ENCODE measurements around the gene CNOT6. TPM values are rescaled to one million over a fixed set of nuclear protein-coding genes. Genes with fewer than 3 reads are reported as not detected.

CNOT6 gene
- total RNA-seq, 1 donor from 2014 or later, result 38.5 TPM

- Mint-ChIP-seq H3K27ac (no peak overlapping the region), H3K4me1 (peaks cover 4% of the 10 kb centered on the region), H3K4me3 (peak overlapping the region; percentile 24), H3K27me3 (ENCODE audit: insufficient read depth, low read depth) (peaks cover 7% of the 10 kb centered on the region), H3K9me3 (peaks cover under 1% of the 10 kb centered on the region), H3K36me3 (no peaks in the 10 kb centered on the region)
- Histone ChIP-seq H3K36me3 (no peaks in the 10 kb centered on the region), H4K20me1 (ENCODE audit: low read depth) (no peaks in the 10 kb centered on the region), H3F3A (ENCODE audit: low read depth) (no peaks in the 10 kb centered on the region), H3K79me2 (ENCODE audit: low read depth) (no peaks in the 10 kb centered on the region), H3K4me2 (no peak overlapping the region), H3K27me3 (peaks cover 4% of the 10 kb centered on the region), H2AFZ (replicated peaks) (no peak overlapping the region), H3K9ac (no peak overlapping the region), H3K4me1 (no peaks in the 10 kb centered on the region), H3K9me3 (ENCODE audit: low read depth) (no peaks in the 10 kb centered on the region), H3K4me3 (no peak overlapping the region), H3K27ac (no peak overlapping the region)
- no peak for TF ChIP-seq EZH2phosphoT487 (IDR thresholded peaks at IDR 0.05)
- no peak for TF ChIP-seq EZH2 (IDR thresholded peaks at IDR 0.05)
- no peak for DNase-seq (ENCODE audit: low spot score)
Observed at GRCh38 chr5:180467989-180468731, 26.0 kb upstream of the CNOT6 start.

DNA sequence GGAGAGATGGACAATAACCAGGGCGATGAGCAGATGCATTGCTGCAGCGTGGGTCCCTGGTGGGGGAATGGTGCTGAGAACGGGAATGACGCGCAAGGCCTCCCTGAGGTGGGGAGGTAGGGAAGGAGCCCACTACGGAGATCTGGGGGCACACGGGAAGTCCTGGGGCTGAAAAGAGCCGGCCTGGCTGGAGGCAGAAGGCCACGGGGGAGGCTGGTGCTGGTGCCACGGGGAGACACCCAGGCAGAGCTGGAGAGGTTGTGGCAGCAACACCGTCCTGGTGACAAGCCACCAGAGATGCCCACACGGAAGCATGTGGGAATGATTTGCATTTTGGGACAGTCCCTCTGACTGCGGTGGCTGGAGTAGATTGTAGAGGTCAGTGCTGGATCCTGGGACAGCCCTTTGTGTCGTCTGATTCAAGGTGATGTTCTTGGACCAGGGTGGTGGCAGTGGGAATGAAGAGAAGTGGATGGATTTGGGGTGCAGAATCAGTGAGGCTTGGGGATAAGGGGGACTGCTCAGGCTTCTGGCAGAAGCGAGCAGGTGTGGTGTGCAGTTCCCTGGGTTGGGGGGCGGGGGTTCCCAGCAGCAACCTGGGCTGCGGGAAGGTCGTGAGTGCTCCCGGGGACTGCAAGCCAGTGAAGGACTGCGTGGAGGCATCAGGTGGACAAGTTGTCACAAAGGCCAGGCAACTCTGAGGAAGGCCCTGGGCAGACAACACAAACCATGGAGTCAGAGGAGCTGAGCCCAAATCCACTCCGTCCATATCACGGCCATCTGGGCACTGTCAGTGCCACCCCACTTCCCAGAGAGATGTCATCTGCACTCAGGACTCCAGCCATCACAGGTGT is 25.2 kb upstream of the CNOT6 start:
- DNase-seq (ENCODE audit: low spot score), result no peak
- Histone ChIP-seq H3K27ac (no peak overlapping the region), H3K9ac (no peak overlapping the region), H3F3A (ENCODE audit: low read depth) (no peaks in the 10 kb centered on the region), H3K4me3 (no peak overlapping the region), H2AFZ (replicated peaks) (no peak overlapping the region), H3K36me3 (no peaks in the 10 kb centered on the region), H3K4me2 (no peak overlapping the region), H3K79me2 (ENCODE audit: low read depth) (no peaks in the 10 kb centered on the region), H3K27me3 (peaks cover 4% of the 10 kb centered on the region), H4K20me1 (ENCODE audit: low read depth) (no peaks in the 10 kb centered on the region), H3K4me1 (no peaks in the 10 kb centered on the region), H3K9me3 (ENCODE audit: low read depth) (no peaks in the 10 kb centered on the region)
- TF ChIP-seq EZH2 (IDR thresholded peaks at IDR 0.05), result no peak
- no peak for TF ChIP-seq CTCF (IDR thresholded peaks at IDR 0.05)
- TF ChIP-seq EZH2phosphoT487 (IDR thresholded peaks at IDR 0.05), result no peak
- Mint-ChIP-seq H3K9me3 (no peaks in the 10 kb centered on the region), H3K27me3 (ENCODE audit: insufficient read depth, low read depth) (peaks cover 7% of the 10 kb centered on the region), H3K4me1 (peaks cover 4% of the 10 kb centered on the region), H3K27ac (peak overlapping the region; percentile 87), H3K36me3 (no peaks in the 10 kb centered on the region), H3K4me3 (no peak overlapping the region)

DNA sequence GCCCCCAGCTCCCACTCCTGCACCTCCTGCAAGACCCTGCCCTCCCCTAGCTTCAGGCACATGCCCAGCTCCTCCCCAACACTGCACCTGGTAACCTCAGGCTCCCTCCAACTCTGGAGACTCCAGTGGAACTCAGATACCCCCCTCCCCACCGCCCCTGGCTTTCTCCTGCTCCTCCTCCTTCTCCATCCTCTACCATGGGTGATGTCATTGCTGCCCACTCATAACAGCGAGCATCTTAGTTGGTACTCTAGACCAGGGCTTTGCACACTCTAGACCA is 24.7 kb upstream of the CNOT6 start:
- no peak overlapping the region for H3K4me3 Mint-ChIP-seq
- no peaks in the 10 kb centered on the region for H3K36me3 ChIP-seq
- no peaks in the 10 kb centered on the region for H3K4me1 ChIP-seq
- no peaks in the 10 kb centered on the region for H3K9me3 Mint-ChIP-seq
- H4K20me1 ChIP-seq (ENCODE audit: low read depth), result no peaks in the 10 kb centered on the region
- H3F3A ChIP-seq (ENCODE audit: low read depth), result no peaks in the 10 kb centered on the region
- H3K9ac ChIP-seq, result no peak overlapping the region
- H3K9me3 ChIP-seq (ENCODE audit: low read depth), result no peaks in the 10 kb centered on the region
- no peaks in the 10 kb centered on the region for H3K36me3 Mint-ChIP-seq
- no peak overlapping the region for H3K27ac Mint-ChIP-seq
- H3K27me3 ChIP-seq, result peaks cover 4% of the 10 kb centered on the region
- DNase-seq (ENCODE audit: low spot score), result no peak
- H3K27ac ChIP-seq, result no peak overlapping the region
- peaks cover 7% of the 10 kb centered on the region for H3K27me3 Mint-ChIP-seq (ENCODE audit: insufficient read depth, low read depth)
- H3K79me2 ChIP-seq (ENCODE audit: low read depth), result no peaks in the 10 kb centered on the region
- H3K4me3 ChIP-seq, result no peak overlapping the region
- H3K4me2 ChIP-seq, result no peak overlapping the region
- H3K4me1 Mint-ChIP-seq, result peaks cover 4% of the 10 kb centered on the region
- H2AFZ ChIP-seq (replicated peaks), result no peak overlapping the region
- no peak for TF ChIP-seq CTCF (IDR thresholded peaks at IDR 0.05)
- no peak for TF ChIP-seq EZH2phosphoT487 (IDR thresholded peaks at IDR 0.05)
- TF ChIP-seq EZH2 (IDR thresholded peaks at IDR 0.05), result no peak

- no peaks in the 10 kb centered on the region for H3K4me1 ChIP-seq
- Mint-ChIP-seq H3K4me1 (peaks cover 4% of the 10 kb centered on the region), H3K36me3 (no peaks in the 10 kb centered on the region), H3K27me3 (ENCODE audit: insufficient read depth, low read depth) (peaks cover 4% of the 10 kb centered on the region), H3K27ac (no peak overlapping the region), H3K4me3 (no peak overlapping the region), H3K9me3 (no peaks in the 10 kb centered on the region)
- no peaks in the 10 kb centered on the region for H4K20me1 ChIP-seq (ENCODE audit: low read depth)
- no peak for DNase-seq (ENCODE audit: low spot score)
- no peaks in the 10 kb centered on the region for H3K9me3 ChIP-seq (ENCODE audit: low read depth)
- no peak overlapping the region for H3K4me3 ChIP-seq
- H3K4me2 ChIP-seq, result no peak overlapping the region
- H3K79me2 ChIP-seq (ENCODE audit: low read depth), result no peaks in the 10 kb centered on the region
- no peak overlapping the region for H2AFZ ChIP-seq (replicated peaks)
- H3F3A ChIP-seq (ENCODE audit: low read depth), result no peaks in the 10 kb centered on the region
- H3K27me3 ChIP-seq, result peaks cover 4% of the 10 kb centered on the region
- no peak overlapping the region for H3K9ac ChIP-seq
- no peaks in the 10 kb centered on the region for H3K36me3 ChIP-seq
- H3K27ac ChIP-seq, result no peak overlapping the region
- TF ChIP-seq EZH2 (IDR thresholded peaks at IDR 0.05) (no peak), CTCF (IDR thresholded peaks at IDR 0.05) (no peak), EZH2phosphoT487 (IDR thresholded peaks at IDR 0.05) (no peak)
Observed at GRCh38 chr5:180469866-180470265, 24.3 kb upstream of the CNOT6 start.
